ENCODE data around the gene SSTR4. TPM values are rescaled to one million over a fixed set of nuclear protein-coding genes. Genes with fewer than 3 reads are reported as not detected.

SSTR4 gene
- total RNA-seq, 1 donor from 2014 or later = not detected

GRCh38 chr20:23081263-23081819, 46.2 kb downstream of the SSTR4 start:
- Mint-ChIP-seq H3K9me3 (ENCODE audit: unreplicated experiment) (no peaks in the 10 kb centered on the region), H3K4me3 (ENCODE audit: unreplicated experiment) (no peak overlapping the region), H3K36me3 (ENCODE audit: unreplicated experiment) (no peaks in the 10 kb centered on the region), H3K27me3 (ENCODE audit: unreplicated experiment) (peaks cover 2% of the 10 kb centered on the region), H3K4me1 (ENCODE audit: low read depth, unreplicated experiment) (peaks cover 21% of the 10 kb centered on the region), H3K27ac (ENCODE audit: unreplicated experiment) (no peak overlapping the region)
- DNase-seq = no peak
- TF ChIP-seq CTCF (IDR thresholded peaks at IDR 0.05; ENCODE audit: partially characterized antibody, unreplicated experiment) = no peak

DNA sequence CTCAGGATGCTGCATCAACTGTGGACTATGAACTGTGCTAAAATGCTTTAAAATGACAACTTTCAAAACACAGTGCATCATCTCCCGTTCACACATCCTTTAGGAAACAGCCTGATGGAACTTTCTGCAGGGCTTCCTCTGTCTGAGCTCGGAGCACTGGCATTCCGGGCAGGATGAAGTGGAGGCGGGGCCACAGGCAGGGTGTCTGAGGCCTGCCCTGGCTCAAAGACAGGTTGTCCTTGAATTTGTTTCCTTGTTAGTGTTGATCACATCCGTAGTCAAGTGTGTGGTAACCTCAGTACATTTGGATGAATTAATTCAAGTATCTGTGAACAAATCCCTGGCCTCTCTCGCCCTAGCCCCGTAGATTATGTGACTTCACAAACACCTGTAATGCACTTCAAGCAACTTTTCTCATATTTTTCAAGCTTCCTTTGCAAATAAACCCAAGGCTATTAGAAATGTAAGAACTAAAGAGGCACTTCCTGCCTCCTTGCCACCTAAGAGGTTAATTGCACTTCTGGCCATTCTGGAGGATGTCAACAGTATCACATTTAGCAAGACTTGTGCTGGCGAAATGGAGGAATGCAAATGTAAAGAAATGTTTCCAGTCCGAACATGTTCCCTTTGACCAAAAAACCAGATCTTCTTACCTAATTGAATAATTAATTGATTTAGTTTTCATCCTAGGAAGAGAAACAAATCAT, 47.9 kb downstream of the SSTR4 start:
- TF ChIP-seq CTCF (IDR thresholded peaks at IDR 0.05; ENCODE audit: partially characterized antibody, unreplicated experiment) = no peak
- H3K27me3 Mint-ChIP-seq (ENCODE audit: unreplicated experiment) = peaks cover 4% of the 10 kb centered on the region
- H3K4me1 Mint-ChIP-seq (ENCODE audit: low read depth, unreplicated experiment) = peaks cover 21% of the 10 kb centered on the region
- H3K9me3 Mint-ChIP-seq (ENCODE audit: unreplicated experiment) = peaks cover 5% of the 10 kb centered on the region
- no peaks in the 10 kb centered on the region for H3K36me3 Mint-ChIP-seq (ENCODE audit: unreplicated experiment)
- no peak overlapping the region for H3K27ac Mint-ChIP-seq (ENCODE audit: unreplicated experiment)
- H3K4me3 Mint-ChIP-seq (ENCODE audit: unreplicated experiment) = no peak overlapping the region
- DNase-seq = no peak

DNA sequence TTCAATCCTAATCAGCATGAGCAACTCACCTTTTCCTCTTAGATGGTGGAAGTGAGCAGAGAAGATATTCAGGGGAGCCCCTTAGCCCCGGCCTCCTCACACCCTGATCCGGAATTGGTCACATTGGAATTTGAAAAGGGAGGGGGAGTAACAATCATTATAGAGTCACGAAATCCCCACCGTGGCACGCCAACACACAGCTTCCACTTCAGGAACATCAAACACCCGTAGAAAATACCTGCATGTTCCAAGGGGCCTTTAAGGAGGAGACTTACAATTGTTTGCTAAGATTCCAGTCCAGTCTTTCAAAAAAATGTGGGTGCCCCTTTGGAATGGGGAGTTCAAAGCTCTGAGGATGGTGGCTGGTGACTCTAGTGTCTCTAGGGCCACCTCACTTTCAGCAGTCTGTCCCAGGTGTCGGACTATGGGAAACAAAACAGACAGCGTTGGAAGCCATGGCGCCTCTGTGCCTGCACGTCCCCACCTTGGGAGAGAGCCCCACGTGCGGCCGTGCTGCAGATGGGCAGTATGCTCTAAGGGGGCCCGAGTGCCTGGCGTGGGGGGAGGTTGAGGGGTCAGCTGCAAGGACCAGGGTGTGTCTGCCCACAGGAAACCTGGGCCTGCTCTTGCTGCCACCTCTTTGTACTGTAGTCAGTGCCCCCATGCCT, 48.6 kb downstream of the SSTR4 start:
- no peak for DNase-seq
- Mint-ChIP-seq H3K4me3 (ENCODE audit: unreplicated experiment) (no peak overlapping the region), H3K9me3 (ENCODE audit: unreplicated experiment) (peaks cover 5% of the 10 kb centered on the region), H3K27ac (ENCODE audit: unreplicated experiment) (no peak overlapping the region), H3K4me1 (ENCODE audit: low read depth, unreplicated experiment) (peaks cover 17% of the 10 kb centered on the region), H3K36me3 (ENCODE audit: unreplicated experiment) (no peaks in the 10 kb centered on the region), H3K27me3 (ENCODE audit: unreplicated experiment) (peaks cover 4% of the 10 kb centered on the region)
- no peak for TF ChIP-seq CTCF (IDR thresholded peaks at IDR 0.05; ENCODE audit: partially characterized antibody, unreplicated experiment)

DNA sequence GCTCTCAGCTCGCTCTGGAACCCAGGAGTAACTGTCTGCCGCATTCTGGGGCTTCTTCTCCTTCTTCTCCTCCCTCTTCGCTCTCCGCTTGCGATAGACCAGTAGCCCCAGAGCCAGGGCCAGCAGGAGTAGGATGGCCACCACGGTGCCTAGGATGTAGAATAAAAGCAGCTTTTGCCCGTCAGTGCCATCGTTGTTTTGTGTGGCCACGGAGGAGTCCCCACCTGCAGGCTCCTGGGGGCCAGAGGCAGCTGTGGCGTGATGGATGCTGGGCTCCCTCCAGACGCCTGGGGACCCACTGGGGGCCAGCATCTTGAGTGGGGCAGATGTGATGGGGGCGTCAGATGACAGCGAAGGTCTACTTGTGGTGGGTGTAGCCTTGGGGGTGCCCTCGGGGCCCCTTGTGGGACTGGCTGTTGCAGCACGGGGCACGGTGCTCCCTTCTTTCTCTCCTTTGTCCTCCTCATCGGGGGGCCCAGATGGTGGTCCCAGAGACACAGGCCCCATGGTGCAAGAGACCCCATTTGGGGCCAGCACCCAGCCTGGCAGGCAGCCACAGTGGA, 49.3 kb downstream of the SSTR4 start:
- no peak for DNase-seq
- Mint-ChIP-seq H3K36me3 (ENCODE audit: unreplicated experiment) (no peaks in the 10 kb centered on the region), H3K27ac (ENCODE audit: unreplicated experiment) (no peak overlapping the region), H3K27me3 (ENCODE audit: unreplicated experiment) (peaks cover 5% of the 10 kb centered on the region), H3K9me3 (ENCODE audit: unreplicated experiment) (peaks cover 5% of the 10 kb centered on the region), H3K4me1 (ENCODE audit: low read depth, unreplicated experiment) (peaks cover 11% of the 10 kb centered on the region), H3K4me3 (ENCODE audit: unreplicated experiment) (no peak overlapping the region)
- TF ChIP-seq CTCF (IDR thresholded peaks at IDR 0.05; ENCODE audit: partially characterized antibody, unreplicated experiment) = no peak

Data from glutamatergic neuron (in vitro differentiated cells).